ENCODE measurements around the gene TRAPPC14. TPM values are rescaled to one million over a fixed set of nuclear protein-coding genes. Genes with fewer than 3 reads are reported as not detected.

The TRAPPC14 gene
- total and polyA plus RNA-seq, 10 of the 15 experiments (the other 5 are each of a cell fraction or from before 2014, with no cell fraction given): 0.21 to 24.7 (median 7.5) TPM

DNA sequence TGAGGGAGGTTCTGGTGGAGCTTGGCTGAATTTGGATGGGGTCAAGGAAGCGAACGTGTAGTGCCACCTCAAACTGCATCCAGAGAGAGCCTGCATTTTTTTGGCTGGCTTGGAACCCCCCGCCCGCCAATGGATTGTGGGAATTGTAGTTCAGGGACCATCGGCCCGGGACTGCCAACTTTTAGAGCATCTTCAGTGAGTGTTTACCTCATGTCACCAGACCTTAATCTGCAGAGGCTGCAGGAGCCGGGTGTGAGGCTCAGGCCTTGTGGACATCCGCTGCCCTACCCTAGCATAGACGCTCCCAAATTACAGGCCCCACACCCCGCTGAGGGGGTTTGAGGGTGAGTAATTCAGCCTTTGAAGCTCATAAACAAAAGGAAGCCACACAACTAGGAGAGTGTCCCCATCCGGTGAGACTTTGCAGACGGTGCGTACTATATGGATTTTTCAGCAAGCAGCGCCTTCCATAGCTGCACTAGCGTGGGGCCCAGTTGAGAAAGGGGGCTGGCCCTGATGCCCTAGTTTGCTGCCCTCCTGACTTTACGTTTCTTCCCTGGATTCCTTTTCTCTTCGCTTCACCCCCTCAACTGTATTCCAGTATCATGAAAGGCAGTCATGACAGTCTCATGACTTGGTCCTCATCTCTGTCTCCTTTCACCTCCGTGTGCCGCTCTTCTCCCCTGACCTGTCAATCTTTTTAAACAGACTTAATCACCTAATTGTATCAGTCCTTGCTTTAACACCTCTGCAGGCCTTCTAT, 38.4 kb downstream of the TRAPPC14 start (continued):
- TF ChIP-seq JUNB (IDR thresholded peaks at IDR 0.05): no peak
- TF ChIP-seq TBL1XR1 (IDR thresholded peaks at IDR 0.05; ENCODE audit: low read depth, low read length): 0 out of 2 replicates have a peak, but pooled peaks have one; percentile 45

- intact Hi-C loops (cut with micrococcal nuclease; ENCODE audit: unreplicated experiment): no loop called here
- in situ Hi-C loops (cut with MboI): no loop called here
- Histone ChIP-seq H3K9me3 (replicated peaks; ENCODE audit: control insufficient read depth, insufficient read depth, low read length) (no peaks in the 10 kb centered on the region), H3K4me2 (ENCODE audit: control insufficient read depth, insufficient read depth) (peak within 1 kb of the TSS; percentile 77), H3K36me3 (ENCODE audit: control insufficient read depth in 2 of 2, insufficient read depth in 2 of 2, low read length in 1 of 2) (no peaks in the 10 kb centered on the region; a peak in 1 of 4 replicates), H3K27ac (ENCODE audit: control insufficient read depth, insufficient read depth) (peak within 1 kb of the TSS; percentile 91), H4K20me1 (ENCODE audit: control insufficient read depth, insufficient read depth) (no peaks in the 10 kb centered on the region), H2AFZ (ENCODE audit: control insufficient read depth, low read depth, low read length) (peak within 1 kb of the TSS; percentile 93), H3K27me3 (replicated peaks in 1 of 2; ENCODE audit: control insufficient read depth in 2 of 2, insufficient read depth in 2 of 2, low read length in 1 of 2) (no peaks in the 10 kb centered on the region), H3K4me1 (ENCODE audit: control insufficient read depth, insufficient read depth, low read length) (peaks cover 3% of the 10 kb centered on the region), H3K9ac (ENCODE audit: control insufficient read depth, insufficient read depth, low read length) (peak within 1 kb of the TSS; percentile 85), H3K79me2 (ENCODE audit: control insufficient read depth, insufficient read depth, low read length) (peaks cover 7% of the 10 kb centered on the region), H3K4me3 (peak within 1 kb of the TSS; percentile 82)
- ChIA-PET SMC1A (ENCODE audit: uncharacterized antibody, unreplicated experiment) (interaction anchor here (1.4 to 1.5 kb wide), 2 partner anchors 11 to 17 kb away, joined by 3 to 4 read pairs; no protein-coding TSS in a partner anchor), POLR2A (interaction anchor here (0.5 to 1.6 kb wide), 6 partner anchors 10 to 200 kb away, joined by 3 to 5 read pairs (median 4); partner anchors contain the start of genes MCM7 and TRIM4), RAD21 (ENCODE audit: unreplicated experiment) (no interaction called here), CTCF (interaction anchor here (0.8 to 1.8 kb wide), 2 partner anchors 10 to 13 kb away, joined by 4 read pairs; no protein-coding TSS in a partner anchor)
- FAIRE-seq (peak; percentile 91), ATAC-seq (peak; percentile 94), DNase-seq (ENCODE audit: low read depth, low spot score) (peak; percentile 80)
- BruUV-seq (replicated peaks): no TSS peak
- under 1% methylated on average over 49 of the region's 49 CpGs for WGBS (ENCODE audit: insufficient coverage, insufficient replicate concordance, low lambda C conversion rate, missing lambda C conversion rate)
- TF ChIP-seq BCL11A (IDR thresholded peaks at IDR 0.05; ENCODE audit: low read depth, low read length): no peak
- TF ChIP-seq SREBF2 (IDR thresholded peaks at IDR 0.05; ENCODE audit: low read length): 0 out of 2 replicates have a peak, but pooled peaks have one; percentile 19
- peak; percentile 70 for TF ChIP-seq MEF2B (IDR thresholded peaks at IDR 0.05; ENCODE audit: partially characterized antibody, poor library complexity, severe bottlenecking)
- peak; percentile 86 for TF ChIP-seq POLR2A (IDR thresholded peaks at IDR 0.05; ENCODE audit: low read depth, low read length)
- TF ChIP-seq TBL1XR1 (IDR thresholded peaks at IDR 0.05; ENCODE audit: low read depth, low read length): 0 out of 2 replicates have a peak, but pooled peaks have one; percentile 45
- no peak for TF ChIP-seq KAT2A (conservative IDR thresholded peaks at IDR 0.05; ENCODE audit: control insufficient read depth, low read depth, low read length)
- TF ChIP-seq HCFC1 (IDR thresholded peaks at IDR 0.05; ENCODE audit: low read length): peak; percentile 47; the same call in 1 of the 2 replicates
- TF ChIP-seq SIX5 (IDR thresholded peaks at IDR 0.05; ENCODE audit: low read depth, low read length, severe bottlenecking): no peak
- peak; percentile 59 for TF ChIP-seq SP1 (IDR thresholded peaks at IDR 0.05; ENCODE audit: low read depth, low read length)
- 0 out of 2 replicates have a peak, but pooled peaks have one; percentile 22 for TF ChIP-seq TCF12 (IDR thresholded peaks at IDR 0.05; ENCODE audit: low read depth, low read length)
- TF ChIP-seq BCLAF1 (IDR thresholded peaks at IDR 0.05): no peak
- TF ChIP-seq FOXM1 (IDR thresholded peaks at IDR 0.05; ENCODE audit: low read depth, low read length): no peak; the same call in 1 of the 2 replicates
- TF ChIP-seq, protein P1, sequence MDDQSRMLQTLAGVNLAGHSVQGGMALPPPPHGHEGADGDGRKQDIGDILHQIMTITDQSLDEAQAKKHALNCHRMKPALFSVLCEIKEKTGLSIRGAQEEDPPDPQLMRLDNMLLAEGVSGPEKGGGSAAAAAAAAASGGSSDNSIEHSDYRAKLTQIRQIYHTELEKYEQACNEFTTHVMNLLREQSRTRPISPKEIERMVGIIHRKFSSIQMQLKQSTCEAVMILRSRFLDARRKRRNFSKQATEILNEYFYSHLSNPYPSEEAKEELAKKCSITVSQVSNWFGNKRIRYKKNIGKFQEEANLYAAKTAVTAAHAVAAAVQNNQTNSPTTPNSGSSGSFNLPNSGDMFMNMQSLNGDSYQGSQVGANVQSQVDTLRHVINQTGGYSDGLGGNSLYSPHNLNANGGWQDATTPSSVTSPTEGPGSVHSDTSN (IDR thresholded peaks at IDR 0.05; ENCODE audit: insufficient replicate concordance, low read depth, low read length): peak; percentile 53
- TF ChIP-seq PML (IDR thresholded peaks at IDR 0.05; ENCODE audit: low read length): peak; percentile 80; the same call in 1 of the 2 replicates
- TF ChIP-seq GABPA (IDR thresholded peaks at IDR 0.05; ENCODE audit: low read depth): no peak
These were observed 39.2 kb downstream of the TRAPPC14 start, which contains the start of the genes CNPY4 and TAF6 for GRCh38 chr7:100119072-100119969. TSS of gene CNPY4 (plus strand) at chr7:100119634. CDS start at chr7:100119745, 111 bp downstream. TSS of gene TAF6 (minus strand) at chr7:100119358. CDS start at chr7:100114209, 5,149 bp downstream.

Data from GM12878 (cell line).